COLO829 (cell line): ENCODE measurements around the gene FAM72A.
"Not testable (repeated sequence)": the region's sequence is repeated elsewhere in the genome, so short reads cannot be mapped to it uniquely, and the experiment has no call there.

Source experiments
- DNase-seq: peaks from one replicate; pipeline ENCODE4 v3.0.0; 2012; ENCODE audit warnings: low spot score

Gene FAM72A

DNA sequence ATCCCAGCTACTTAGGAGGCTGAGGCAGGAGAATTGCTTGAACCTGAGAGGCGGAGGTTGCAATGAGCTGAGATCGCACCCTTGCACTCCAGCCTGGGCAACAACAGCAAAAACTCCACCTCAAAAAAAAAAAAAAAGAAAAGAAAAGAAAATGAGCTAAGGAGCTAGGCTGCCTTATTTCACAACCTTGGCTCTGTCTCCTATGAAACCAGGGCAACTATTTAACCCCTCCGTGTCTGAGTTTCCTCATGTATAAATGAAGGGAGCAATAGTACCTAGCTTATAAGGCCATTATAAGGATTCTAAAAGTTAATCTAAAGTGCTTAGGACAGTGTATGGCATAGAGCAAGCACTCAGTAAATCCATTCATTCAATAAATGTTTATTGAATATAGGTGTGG, 32.8 kb downstream of the FAM72A start:
- DNase-seq: not testable (repeated sequence)

DNA sequence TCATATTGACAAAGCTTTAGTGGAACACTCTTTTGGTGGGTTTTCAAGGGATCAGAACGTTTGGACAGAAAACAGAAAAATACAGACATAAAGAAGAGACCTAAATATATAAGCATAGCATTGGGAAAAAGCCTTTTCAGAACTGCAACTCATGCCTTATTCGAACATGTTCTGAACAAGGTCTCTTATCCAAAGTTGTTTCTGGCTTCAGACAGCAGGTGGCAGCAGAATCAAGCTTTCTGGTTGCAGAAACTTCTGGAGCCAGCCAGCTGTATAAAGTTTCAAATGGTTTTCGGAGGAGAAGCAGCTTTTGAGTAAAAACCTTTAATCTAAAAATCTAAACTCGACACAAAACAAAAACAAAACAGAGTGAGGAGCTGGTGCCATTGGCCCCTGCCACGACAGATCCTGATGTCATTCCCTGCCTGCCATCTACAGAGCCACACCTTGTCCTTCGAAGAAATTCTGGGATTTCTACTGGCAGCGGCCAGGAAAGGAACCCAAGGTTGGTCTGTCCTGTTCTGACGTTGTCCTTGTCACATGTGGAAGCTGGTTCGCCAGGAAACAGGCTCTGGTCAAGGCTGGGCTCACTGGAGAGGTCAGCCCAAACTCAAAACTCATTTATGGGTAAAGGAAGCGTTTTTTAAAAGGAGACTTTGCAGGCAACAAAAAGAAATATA, 35.1 kb downstream of the FAM72A start:
- DNase-seq: not testable (repeated sequence)

DNA sequence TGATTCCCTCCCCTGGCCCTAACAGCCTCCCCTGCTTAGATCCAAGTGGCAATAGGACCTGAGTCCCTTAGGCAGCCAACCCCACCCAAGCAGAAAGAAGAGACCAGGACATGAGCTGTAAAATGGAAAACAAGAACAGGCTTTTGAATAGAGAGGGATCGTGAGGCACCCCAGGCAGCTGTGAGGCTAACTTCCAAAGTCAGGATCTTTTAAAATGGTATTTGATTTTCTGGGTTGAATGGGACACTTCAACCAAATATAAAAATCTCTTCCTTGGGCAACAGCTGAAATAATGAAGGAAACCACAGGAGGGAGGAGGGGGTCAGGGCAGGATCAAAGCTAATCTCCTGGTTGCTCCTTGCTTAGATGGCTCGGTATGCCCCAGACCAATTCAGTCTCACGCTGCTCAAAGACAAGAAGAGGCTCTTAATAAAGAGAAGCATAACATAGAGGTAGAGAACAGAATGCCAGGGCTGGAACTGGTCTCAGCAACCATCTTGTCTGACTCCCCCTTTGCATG, 56.8 kb downstream of the FAM72A start:
- no peak for DNase-seq

DNA sequence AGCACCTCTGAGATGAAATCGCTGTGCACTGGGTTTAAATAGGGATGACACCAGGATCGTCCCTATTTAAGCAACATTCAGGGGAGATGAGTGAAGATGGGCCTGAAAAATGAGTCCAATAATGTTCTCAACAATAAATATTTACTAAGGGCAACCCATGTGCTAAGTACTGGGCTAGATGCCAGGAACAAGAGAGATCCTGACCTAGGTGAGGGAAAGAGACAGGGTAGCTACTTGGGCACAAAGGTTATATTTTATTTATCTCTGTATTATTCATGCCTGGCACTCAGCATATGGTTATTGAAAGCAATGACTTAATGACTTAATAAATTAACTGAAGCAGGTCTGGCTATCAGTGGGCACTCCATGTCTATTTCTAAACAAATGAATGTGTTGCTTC, 58.0 kb downstream of the FAM72A start:
- no peak for DNase-seq

DNA sequence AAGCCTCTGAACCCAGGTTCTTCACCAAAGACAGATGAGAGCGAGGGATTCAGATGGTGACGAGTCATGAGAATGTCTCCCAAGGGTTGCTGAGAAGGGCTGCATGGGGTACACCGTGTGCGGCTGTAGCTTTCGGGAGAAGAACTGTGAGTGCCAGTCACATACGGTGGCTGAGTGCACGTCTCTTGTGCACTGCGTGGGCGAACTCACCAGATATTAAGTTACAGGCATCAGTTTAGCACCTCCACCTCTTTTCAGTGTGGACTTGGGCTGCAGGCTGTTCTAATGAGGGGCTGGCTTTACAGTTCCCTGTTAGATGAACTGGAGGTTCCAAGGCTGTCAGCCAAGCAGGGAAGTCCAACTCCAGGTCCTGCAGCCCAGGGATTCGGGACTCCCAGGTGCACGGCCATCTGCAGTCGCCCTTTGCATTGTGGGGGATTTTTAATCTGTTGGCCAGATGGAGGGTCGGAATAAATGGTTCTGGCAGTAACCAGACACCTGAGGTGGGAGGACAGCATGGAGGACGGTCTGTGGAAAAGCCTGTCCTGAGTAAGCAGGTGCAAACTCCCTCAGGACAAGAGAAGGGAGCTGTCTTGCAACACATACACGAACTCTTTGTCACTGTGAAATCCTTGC, 59.0 kb downstream of the FAM72A start:
- DNase-seq: no peak

DNA sequence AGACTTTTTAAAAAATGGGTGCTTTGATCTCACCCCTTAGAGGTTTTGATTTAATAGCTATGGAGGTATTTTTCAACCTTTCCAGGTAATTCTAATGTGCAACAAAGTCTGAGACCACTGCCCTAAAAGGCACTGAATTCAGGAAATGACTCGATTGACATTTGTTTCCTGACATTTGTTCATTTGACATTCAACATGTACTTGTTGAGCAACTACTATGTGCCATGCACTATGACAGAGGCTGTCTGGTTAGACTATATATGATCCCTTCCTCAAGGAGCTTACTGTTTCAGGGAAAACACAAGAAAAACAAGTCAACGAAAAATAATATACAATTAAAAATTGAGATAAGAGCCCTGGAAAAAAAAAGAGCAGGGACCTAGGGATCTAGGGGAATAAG, 59.9 kb downstream of the FAM72A start:
- DNase-seq: no peak

DNA sequence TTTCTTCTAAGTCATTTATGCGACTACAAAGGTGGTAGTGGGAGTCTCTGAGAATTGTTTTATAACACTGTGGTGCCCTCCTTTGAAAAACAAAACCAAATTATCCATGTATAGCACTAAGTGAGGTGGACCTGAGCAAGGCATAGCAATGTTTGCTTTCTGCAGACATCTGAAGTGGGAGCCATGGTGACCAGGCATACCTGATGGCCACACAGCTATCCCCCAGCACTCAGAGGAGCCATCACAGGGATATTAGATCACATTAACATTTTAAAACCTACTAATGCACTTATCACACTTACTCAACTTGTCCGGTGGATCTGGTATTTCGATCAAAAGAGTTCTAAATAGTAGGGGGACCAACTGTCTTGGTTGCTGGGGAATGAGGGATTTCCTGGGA, 60.6 kb downstream of the FAM72A start:
- no peak for DNase-seq

DNA sequence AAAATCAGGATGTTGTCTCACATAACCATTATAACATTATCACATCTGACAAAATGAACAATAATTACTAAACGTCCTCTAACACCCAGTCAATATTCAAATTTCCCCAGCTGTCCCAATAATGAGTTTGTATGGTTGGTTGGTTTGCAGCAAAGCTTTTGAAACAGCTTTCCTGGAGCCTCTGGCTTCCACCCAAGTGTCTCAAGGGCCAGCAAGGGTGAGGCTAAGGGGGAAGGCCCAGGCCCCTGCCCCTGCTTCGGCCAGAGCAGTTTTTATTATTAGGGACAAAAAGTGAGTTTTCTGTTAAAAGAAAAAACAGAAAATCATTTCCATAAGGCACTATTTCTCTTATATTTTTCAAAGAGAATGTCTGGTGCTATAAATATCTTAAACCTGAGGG, 66.4 kb downstream of the FAM72A start:
- DNase-seq: no peak
